ENCODE data around the gene CCDC85C.

CCDC85C gene

GRCh38 chr14:99463974-99464373, 140.0 kb downstream of the CCDC85C start:
- WGBS (ENCODE audit: extremely low coverage, insufficient coverage, low lambda C conversion rate): no CpG with 5 or more reads among the region's 4 CpGs
- H4K5ac ChIP-seq (ENCODE audit: low read length): no peak overlapping the region
- H3K79me1 ChIP-seq (ENCODE audit: low read length): peaks cover 16% of the 10 kb centered on the region
- H3K56ac ChIP-seq (ENCODE audit: low read length): no peak overlapping the region
- peaks cover 11% of the 10 kb centered on the region for H3K79me2 ChIP-seq (ENCODE audit: control insufficient read depth, insufficient read depth, low read length)
- H3K9ac ChIP-seq (ENCODE audit: low read length): no peak overlapping the region
- H2AK5ac ChIP-seq (ENCODE audit: low read length): no peak overlapping the region
- no peak overlapping the region for H2BK120ac ChIP-seq (ENCODE audit: low read depth, low read length)
- H4K8ac ChIP-seq (ENCODE audit: low read depth, low read length): no peak overlapping the region
- H2BK5ac ChIP-seq (ENCODE audit: low read length): no peak overlapping the region
- no peak for DNase-seq
- no peak overlapping the region for H3K4me2 ChIP-seq (ENCODE audit: low read length)
- H3K36me3 ChIP-seq (ENCODE audit: control insufficient read depth, insufficient read depth, low read length): no peaks in the 10 kb centered on the region
- no peaks in the 10 kb centered on the region for H3K27me3 ChIP-seq (ENCODE audit: insufficient read depth, low read length, poor library complexity)
- no peak overlapping the region for H3K23ac ChIP-seq (ENCODE audit: low read length)
- no peak overlapping the region for H3K4ac ChIP-seq (ENCODE audit: low read depth, low read length)
- no peak overlapping the region for H3K18ac ChIP-seq (ENCODE audit: low read length)
- peaks cover 3% of the 10 kb centered on the region for H3K4me1 ChIP-seq (ENCODE audit: control insufficient read depth, low read depth, low read length)
- H3K27ac ChIP-seq (ENCODE audit: low read depth, low read length): no peak overlapping the region
- H3K4me3 ChIP-seq (ENCODE audit: low read length): no peak overlapping the region
- H2BK15ac ChIP-seq (replicated peaks; ENCODE audit: low read depth): no peak overlapping the region

GRCh38 chr14:99462210-99462609, 141.8 kb downstream of the CCDC85C start:
- no peak overlapping the region for H3K4ac ChIP-seq (ENCODE audit: low read depth, low read length)
- H3K18ac ChIP-seq (ENCODE audit: low read length): no peak overlapping the region
- peaks cover 7% of the 10 kb centered on the region for H3K79me1 ChIP-seq (ENCODE audit: low read length)
- H3K4me1 ChIP-seq (ENCODE audit: control insufficient read depth, low read depth, low read length): peaks cover 3% of the 10 kb centered on the region
- H3K27ac ChIP-seq (ENCODE audit: low read depth, low read length): no peak overlapping the region
- H2BK15ac ChIP-seq (replicated peaks; ENCODE audit: low read depth): no peak overlapping the region
- H2BK5ac ChIP-seq (ENCODE audit: low read length): no peak overlapping the region
- no peak overlapping the region for H3K23ac ChIP-seq (ENCODE audit: low read length)
- peaks cover 2% of the 10 kb centered on the region for H3K36me3 ChIP-seq (ENCODE audit: control insufficient read depth, insufficient read depth, low read length)
- no peaks in the 10 kb centered on the region for H3K79me2 ChIP-seq (ENCODE audit: control insufficient read depth, insufficient read depth, low read length)
- no peak overlapping the region for H2BK120ac ChIP-seq (ENCODE audit: low read depth, low read length)
- H3K9ac ChIP-seq (ENCODE audit: low read length): no peak overlapping the region
- no peak overlapping the region for H3K4me2 ChIP-seq (ENCODE audit: low read length)
- H2AK5ac ChIP-seq (ENCODE audit: low read length): no peak overlapping the region
- no CpG with 5 or more reads among the region's 6 CpGs for WGBS (ENCODE audit: extremely low coverage, insufficient coverage, low lambda C conversion rate)
- no peak overlapping the region for H3K4me3 ChIP-seq (ENCODE audit: low read length)
- H4K5ac ChIP-seq (ENCODE audit: low read length): no peak overlapping the region
- H3K56ac ChIP-seq (ENCODE audit: low read length): no peak overlapping the region
- H4K8ac ChIP-seq (ENCODE audit: low read depth, low read length): no peak overlapping the region
- no peak for DNase-seq
- H3K27me3 ChIP-seq (ENCODE audit: insufficient read depth, low read length, poor library complexity): no peaks in the 10 kb centered on the region

- H3K36me3 ChIP-seq (ENCODE audit: control insufficient read depth, insufficient read depth, low read length): peaks cover 2% of the 10 kb centered on the region
- WGBS (ENCODE audit: extremely low coverage, insufficient coverage, low lambda C conversion rate): no CpG with 5 or more reads among the region's 5 CpGs
Observed at GRCh38 chr14:99461411-99462085, 142.5 kb downstream of the CCDC85C start.

GRCh38 chr14:99460793-99461192, 143.2 kb downstream of the CCDC85C start:
- Histone ChIP-seq H4K5ac (ENCODE audit: low read length) (no peak overlapping the region), H3K4me2 (ENCODE audit: low read length) (no peak overlapping the region), H3K79me2 (ENCODE audit: control insufficient read depth, insufficient read depth, low read length) (no peaks in the 10 kb centered on the region), H3K56ac (ENCODE audit: low read length) (no peak overlapping the region), H3K36me3 (ENCODE audit: control insufficient read depth, insufficient read depth, low read length) (peaks cover 2% of the 10 kb centered on the region), H2BK120ac (ENCODE audit: low read depth, low read length) (no peak overlapping the region), H3K79me1 (ENCODE audit: low read length) (peaks cover 5% of the 10 kb centered on the region), H3K27ac (ENCODE audit: low read depth, low read length) (no peak overlapping the region), H3K18ac (ENCODE audit: low read length) (no peak overlapping the region), H3K23ac (ENCODE audit: low read length) (no peak overlapping the region), H2AK5ac (ENCODE audit: low read length) (no peak overlapping the region), H3K4me3 (ENCODE audit: low read length) (no peak overlapping the region), H3K27me3 (ENCODE audit: insufficient read depth, low read length, poor library complexity) (no peaks in the 10 kb centered on the region), H2BK5ac (ENCODE audit: low read length) (no peak overlapping the region), H2BK15ac (replicated peaks; ENCODE audit: low read depth) (no peak overlapping the region), H3K9ac (ENCODE audit: low read length) (no peak overlapping the region), H4K8ac (ENCODE audit: low read depth, low read length) (no peak overlapping the region), H3K4ac (ENCODE audit: low read depth, low read length) (no peak overlapping the region), H3K4me1 (ENCODE audit: control insufficient read depth, low read depth, low read length) (peaks cover 3% of the 10 kb centered on the region)
- WGBS (ENCODE audit: extremely low coverage, insufficient coverage, low lambda C conversion rate): no CpG with 5 or more reads among the region's 3 CpGs
- DNase-seq: peak; percentile 91

More at GRCh38 chr14:99461411-99462085, 142.5 kb downstream of the CCDC85C start:
- Histone ChIP-seq H3K79me1 (ENCODE audit: low read length) (peaks cover 6% of the 10 kb centered on the region), H3K4me3 (ENCODE audit: low read length) (no peak overlapping the region), H3K23ac (ENCODE audit: low read length) (no peak overlapping the region), H3K79me2 (ENCODE audit: control insufficient read depth, insufficient read depth, low read length) (no peaks in the 10 kb centered on the region), H2BK120ac (ENCODE audit: low read depth, low read length) (no peak overlapping the region), H3K56ac (ENCODE audit: low read length) (no peak overlapping the region), H3K27ac (ENCODE audit: low read depth, low read length) (no peak overlapping the region), H4K8ac (ENCODE audit: low read depth, low read length) (no peak overlapping the region), H3K27me3 (ENCODE audit: insufficient read depth, low read length, poor library complexity) (no peaks in the 10 kb centered on the region), H2BK15ac (replicated peaks; ENCODE audit: low read depth) (no peak overlapping the region), H2AK5ac (ENCODE audit: low read length) (no peak overlapping the region), H4K5ac (ENCODE audit: low read length) (no peak overlapping the region), H3K9ac (ENCODE audit: low read length) (no peak overlapping the region), H3K4me2 (ENCODE audit: low read length) (no peak overlapping the region), H3K4me1 (ENCODE audit: control insufficient read depth, low read depth, low read length) (peaks cover 3% of the 10 kb centered on the region), H2BK5ac (ENCODE audit: low read length) (no peak overlapping the region), H3K18ac (ENCODE audit: low read length) (no peak overlapping the region), H3K4ac (ENCODE audit: low read depth, low read length) (no peak overlapping the region)
- DNase-seq: no peak

GRCh38 chr14:99459481-99460100, 144.4 kb downstream of the CCDC85C start:
- Histone ChIP-seq H3K56ac (ENCODE audit: low read length) (no peak overlapping the region), H3K27me3 (ENCODE audit: insufficient read depth, low read length, poor library complexity) (no peaks in the 10 kb centered on the region), H3K79me2 (ENCODE audit: control insufficient read depth, insufficient read depth, low read length) (no peaks in the 10 kb centered on the region), H3K4ac (ENCODE audit: low read depth, low read length) (no peak overlapping the region), H3K23ac (ENCODE audit: low read length) (no peak overlapping the region), H3K79me1 (ENCODE audit: low read length) (peaks cover 6% of the 10 kb centered on the region), H3K9ac (ENCODE audit: low read length) (no peak overlapping the region), H4K5ac (ENCODE audit: low read length) (no peak overlapping the region), H3K18ac (ENCODE audit: low read length) (no peak overlapping the region), H3K4me1 (ENCODE audit: control insufficient read depth, low read depth, low read length) (peaks cover 3% of the 10 kb centered on the region), H2BK15ac (replicated peaks; ENCODE audit: low read depth) (no peak overlapping the region), H3K27ac (ENCODE audit: low read depth, low read length) (no peak overlapping the region), H4K8ac (ENCODE audit: low read depth, low read length) (no peak overlapping the region), H3K4me3 (ENCODE audit: low read length) (no peak overlapping the region), H3K4me2 (ENCODE audit: low read length) (no peak overlapping the region), H2BK120ac (ENCODE audit: low read depth, low read length) (no peak overlapping the region), H2BK5ac (ENCODE audit: low read length) (no peak overlapping the region), H2AK5ac (ENCODE audit: low read length) (no peak overlapping the region), H3K36me3 (ENCODE audit: control insufficient read depth, insufficient read depth, low read length) (peaks cover 2% of the 10 kb centered on the region)
- no CpG with 5 or more reads among the region's 5 CpGs for WGBS (ENCODE audit: extremely low coverage, insufficient coverage, low lambda C conversion rate)
- DNase-seq: no peak
